Measurements from ENCODE around the gene ELMO1.

Gene ELMO1

DNA sequence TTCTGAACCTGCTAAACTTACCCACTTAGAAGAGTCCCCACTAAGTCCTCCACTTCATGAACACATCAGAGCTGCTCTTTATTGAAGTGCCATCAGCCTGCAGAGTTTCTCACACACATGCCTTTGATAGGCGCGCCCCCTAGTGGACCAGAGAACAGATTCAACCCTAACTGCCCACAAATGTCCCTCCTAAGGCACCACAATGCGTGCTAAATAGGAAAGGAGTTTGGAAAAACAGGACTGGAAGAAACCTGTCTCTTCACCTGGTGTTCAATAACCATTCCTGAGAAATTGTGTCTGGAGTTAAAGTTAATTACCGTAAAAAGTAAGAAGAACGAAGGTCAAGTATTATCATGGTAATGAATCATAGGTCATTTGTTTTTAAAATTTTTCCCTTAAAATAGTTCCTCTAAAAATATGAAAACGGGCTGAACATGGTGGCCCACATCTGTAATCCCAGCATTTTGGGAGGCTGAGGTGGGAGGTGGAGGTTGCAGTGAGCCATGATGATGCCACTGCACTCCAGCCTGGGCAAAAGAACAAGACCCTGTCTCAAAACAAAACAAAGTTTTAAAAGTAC is 249.7 kb downstream of the ELMO1 start:
- TF ChIP-seq, protein P1, sequence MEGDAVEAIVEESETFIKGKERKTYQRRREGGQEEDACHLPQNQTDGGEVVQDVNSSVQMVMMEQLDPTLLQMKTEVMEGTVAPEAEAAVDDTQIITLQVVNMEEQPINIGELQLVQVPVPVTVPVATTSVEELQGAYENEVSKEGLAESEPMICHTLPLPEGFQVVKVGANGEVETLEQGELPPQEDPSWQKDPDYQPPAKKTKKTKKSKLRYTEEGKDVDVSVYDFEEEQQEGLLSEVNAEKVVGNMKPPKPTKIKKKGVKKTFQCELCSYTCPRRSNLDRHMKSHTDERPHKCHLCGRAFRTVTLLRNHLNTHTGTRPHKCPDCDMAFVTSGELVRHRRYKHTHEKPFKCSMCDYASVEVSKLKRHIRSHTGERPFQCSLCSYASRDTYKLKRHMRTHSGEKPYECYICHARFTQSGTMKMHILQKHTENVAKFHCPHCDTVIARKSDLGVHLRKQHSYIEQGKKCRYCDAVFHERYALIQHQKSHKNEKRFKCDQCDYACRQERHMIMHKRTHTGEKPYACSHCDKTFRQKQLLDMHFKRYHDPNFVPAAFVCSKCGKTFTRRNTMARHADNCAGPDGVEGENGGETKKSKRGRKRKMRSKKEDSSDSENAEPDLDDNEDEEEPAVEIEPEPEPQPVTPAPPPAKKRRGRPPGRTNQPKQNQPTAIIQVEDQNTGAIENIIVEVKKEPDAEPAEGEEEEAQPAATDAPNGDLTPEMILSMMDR (IDR thresholded peaks at IDR 0.05; ENCODE audit: control extremely low read depth, extremely low read depth, low read depth, missing control alignments), result peak; percentile 89
- ChIA-PET POLR2A (no interaction called here), CTCF (interaction anchor here (0.6 to 7.9 kb wide), 53 partner anchors 9 to 884 kb away, joined by 3 to 83 read pairs (median 4); no protein-coding TSS in a partner anchor)
- DNase-seq (ENCODE audit: extremely low spot score), result peak; percentile 69

DNA sequence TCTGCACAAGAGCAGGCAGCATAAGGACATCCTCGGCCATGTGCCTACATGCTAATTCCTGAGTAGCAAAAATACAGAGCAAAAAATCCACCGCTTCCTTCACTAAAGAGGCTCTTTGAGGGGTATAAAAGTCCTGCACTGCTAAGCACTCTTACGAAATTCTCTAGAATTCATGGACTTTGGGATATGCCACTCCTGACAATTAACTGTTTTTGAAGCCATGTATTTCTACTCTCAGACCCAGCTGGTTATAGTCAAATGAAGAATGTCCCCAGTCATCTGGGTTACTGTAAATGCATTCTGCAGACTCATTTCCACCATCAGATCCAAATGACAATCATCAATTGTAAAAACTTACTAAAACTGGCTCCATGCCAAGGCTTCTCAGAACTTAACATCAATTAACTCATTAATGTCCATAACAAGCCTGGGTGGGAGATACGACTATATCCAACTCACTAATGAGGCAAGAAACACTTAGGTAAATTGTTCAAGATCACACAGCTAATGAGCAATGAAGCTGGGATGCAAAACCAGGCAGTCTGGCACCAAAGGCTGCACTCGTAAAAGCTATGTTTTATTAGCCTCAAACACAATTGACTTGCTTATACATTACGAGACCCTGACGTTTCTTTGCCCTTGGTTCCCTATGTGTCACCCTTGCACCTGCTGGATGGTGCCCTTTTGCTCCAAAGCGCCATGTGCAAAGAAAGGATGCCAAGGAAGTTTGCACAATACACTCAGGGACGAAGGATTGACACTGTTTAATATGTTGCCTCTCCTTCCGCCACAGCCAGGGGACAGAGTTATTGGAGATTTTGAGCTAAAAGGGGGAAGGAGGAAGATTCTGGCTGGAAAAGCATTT is 250.4 kb downstream of the ELMO1 start:
- ChIA-PET CTCF (interaction anchor here (0.6 to 7.9 kb wide), 51 partner anchors 9 to 883 kb away, joined by 3 to 83 read pairs (median 4); no protein-coding TSS in a partner anchor), POLR2A (no interaction called here)
- TF ChIP-seq, protein P1 (IDR thresholded peaks at IDR 0.05; ENCODE audit: control extremely low read depth, extremely low read depth, low read depth, missing control alignments), result no peak
- no peak for DNase-seq (ENCODE audit: extremely low spot score)

DNA sequence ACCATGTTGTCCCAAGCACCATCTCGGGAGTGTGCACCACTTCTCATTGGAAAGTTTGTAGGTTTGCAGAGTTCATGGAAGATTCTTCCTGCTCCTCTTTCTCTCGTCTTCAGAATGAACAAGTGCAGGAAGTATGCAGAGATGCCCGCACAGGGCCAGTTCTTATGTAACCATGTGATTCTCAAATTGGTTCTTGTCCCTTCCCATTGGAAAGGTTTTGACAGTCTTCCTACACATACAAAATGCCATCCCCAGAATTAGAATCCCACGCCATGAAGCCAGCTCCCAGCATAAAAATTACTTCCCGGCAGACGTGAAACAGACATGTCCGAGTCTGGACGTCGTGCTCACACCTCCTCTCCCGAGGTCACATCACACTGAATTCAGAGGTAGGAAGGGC is 251.6 kb downstream of the ELMO1 start:
- POLR2A ChIA-PET, result no interaction called here
- CTCF ChIA-PET, result interaction anchor here (0.9 to 7.9 kb wide), 6 partner anchors 11 to 830 kb away, joined by 3 to 83 read pairs (median 14); no protein-coding TSS in a partner anchor
- DNase-seq (ENCODE audit: extremely low spot score), result no peak
- TF ChIP-seq, protein P1 (IDR thresholded peaks at IDR 0.05; ENCODE audit: control extremely low read depth, extremely low read depth, low read depth, missing control alignments), result no peak

DNA sequence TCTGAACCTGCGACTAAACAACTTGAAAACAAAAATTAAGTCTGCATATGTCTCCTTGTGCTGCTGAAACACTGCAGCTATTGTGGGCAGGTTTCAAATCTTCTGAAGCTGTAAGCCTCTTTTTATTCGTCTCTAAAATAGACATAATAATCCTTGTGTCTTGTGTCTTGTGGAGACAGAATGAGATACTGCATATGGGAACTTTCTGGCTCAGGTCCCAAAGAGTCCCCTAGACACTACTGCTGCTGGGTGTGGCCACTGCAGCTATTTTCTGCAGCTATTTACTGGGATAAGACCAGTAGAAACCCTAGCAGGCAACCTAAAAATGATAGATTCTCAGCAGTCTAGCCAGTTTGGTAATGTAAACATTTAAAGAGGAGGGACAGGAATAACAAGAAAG is 252.0 kb downstream of the ELMO1 start:
- ChIA-PET CTCF (interaction anchor here (0.9 to 7.9 kb wide), 6 partner anchors 8 to 829 kb away, joined by 3 to 83 read pairs (median 14); no protein-coding TSS in a partner anchor), POLR2A (no interaction called here)
- TF ChIP-seq, protein P1 (IDR thresholded peaks at IDR 0.05; ENCODE audit: control extremely low read depth, extremely low read depth, low read depth, missing control alignments), result no peak
- no peak for DNase-seq (ENCODE audit: extremely low spot score)

DNA sequence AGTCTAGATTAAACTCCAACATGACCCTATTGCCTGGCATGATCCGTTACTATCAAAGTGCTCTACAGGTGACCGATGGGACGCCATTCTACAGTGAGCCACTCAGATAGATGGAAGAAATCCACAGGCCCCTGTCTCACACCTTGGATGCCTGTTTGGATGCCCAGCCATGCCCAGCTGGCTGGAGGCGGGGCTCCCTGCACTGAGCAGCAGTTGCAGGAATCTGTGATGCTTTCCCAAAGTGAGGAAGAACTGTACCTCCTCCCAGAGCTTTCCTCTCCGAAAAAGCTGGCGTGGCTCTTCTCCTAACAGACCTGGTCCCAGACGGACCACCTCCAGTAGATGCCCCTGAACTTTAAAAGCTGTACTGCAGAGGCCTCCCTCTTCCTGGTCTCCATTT is 253.3 kb downstream of the ELMO1 start:
- POLR2A ChIA-PET, result no interaction called here
- no peak for DNase-seq (ENCODE audit: extremely low spot score)
- TF ChIP-seq, protein P1 (IDR thresholded peaks at IDR 0.05; ENCODE audit: control extremely low read depth, extremely low read depth, low read depth, missing control alignments), result no peak
- CTCF ChIA-PET, result interaction anchor here (1.3 to 7.9 kb wide), 4 partner anchors 9 to 707 kb away, joined by 3 to 83 read pairs (median 14); no protein-coding TSS in a partner anchor

DNA sequence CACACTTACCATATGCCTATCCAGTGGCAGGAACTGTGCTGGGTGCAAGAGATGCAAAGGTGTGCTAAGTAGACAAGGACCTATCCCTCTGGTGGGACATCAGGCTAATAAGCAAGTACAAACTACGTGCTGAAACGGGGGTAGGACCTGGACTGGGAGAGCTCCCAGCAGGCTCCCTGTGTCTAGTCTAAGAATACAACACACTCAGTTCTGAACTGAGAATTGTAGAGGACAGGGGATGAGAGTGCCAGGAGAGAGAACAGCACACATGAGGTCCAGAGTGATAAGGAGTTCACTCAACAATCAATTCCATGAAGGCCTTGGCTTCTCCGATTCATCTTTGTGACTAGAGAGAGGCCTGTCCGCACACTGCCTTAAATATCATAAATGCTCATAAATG is 253.7 kb downstream of the ELMO1 start:
- ChIA-PET CTCF (interaction anchor here (1.3 to 1.8 kb wide), 2 partner anchors 13 to 754 kb away, joined by 4 to 6 read pairs; no protein-coding TSS in a partner anchor), POLR2A (no interaction called here)
- TF ChIP-seq, protein P1 (IDR thresholded peaks at IDR 0.05; ENCODE audit: control extremely low read depth, extremely low read depth, low read depth, missing control alignments), result no peak
- DNase-seq (ENCODE audit: extremely low spot score), result no peak
